ENCODE data around the gene KY.

The KY gene

DNA sequence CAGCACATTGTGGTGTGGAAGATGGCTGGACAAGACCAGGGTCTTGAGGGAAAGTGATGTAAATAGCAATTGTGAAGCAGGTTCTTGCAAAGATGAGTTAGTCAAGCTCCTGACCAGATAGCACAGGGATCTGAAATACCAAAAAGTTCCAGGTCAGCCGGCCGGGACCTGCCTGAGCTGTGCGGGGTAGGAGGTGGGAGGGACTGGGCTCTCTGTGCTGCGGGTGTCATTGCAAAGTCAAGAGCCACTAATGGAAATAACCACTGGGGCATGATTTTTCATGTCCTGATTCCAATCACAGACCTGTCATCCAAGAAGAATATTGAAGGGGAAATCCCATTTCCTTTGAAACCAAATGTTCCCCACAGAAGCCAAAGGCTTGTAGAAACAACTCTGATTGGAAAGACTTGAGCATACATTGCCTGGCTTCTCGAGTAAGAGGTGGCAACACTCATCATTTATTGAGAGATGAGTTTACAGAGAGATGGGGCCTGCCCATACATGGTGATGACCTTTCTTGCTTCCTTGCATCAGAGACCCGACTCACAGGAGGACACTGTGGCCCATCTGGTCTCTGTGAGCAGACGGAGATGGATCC is 44.2 kb upstream of the KY start:
- Histone ChIP-seq H3K4me1 (peaks cover 0 to 9% (median 0%) of the 10 kb centered on the region in 4 donors), H3K36me3 (no peaks in the 10 kb centered on the region), H3K9me3 (no peaks in the 10 kb centered on the region), H3K4me3 (no peak overlapping the region), H3K27me3 (no peaks in the 10 kb centered on the region), H3K27ac (no peak overlapping the region)
- intact Hi-C loops (cut with DNase I; ENCODE audit: low total_unique reads): no loop called here
- DNase-seq: no peak
- TF ChIP-seq, protein P1, sequence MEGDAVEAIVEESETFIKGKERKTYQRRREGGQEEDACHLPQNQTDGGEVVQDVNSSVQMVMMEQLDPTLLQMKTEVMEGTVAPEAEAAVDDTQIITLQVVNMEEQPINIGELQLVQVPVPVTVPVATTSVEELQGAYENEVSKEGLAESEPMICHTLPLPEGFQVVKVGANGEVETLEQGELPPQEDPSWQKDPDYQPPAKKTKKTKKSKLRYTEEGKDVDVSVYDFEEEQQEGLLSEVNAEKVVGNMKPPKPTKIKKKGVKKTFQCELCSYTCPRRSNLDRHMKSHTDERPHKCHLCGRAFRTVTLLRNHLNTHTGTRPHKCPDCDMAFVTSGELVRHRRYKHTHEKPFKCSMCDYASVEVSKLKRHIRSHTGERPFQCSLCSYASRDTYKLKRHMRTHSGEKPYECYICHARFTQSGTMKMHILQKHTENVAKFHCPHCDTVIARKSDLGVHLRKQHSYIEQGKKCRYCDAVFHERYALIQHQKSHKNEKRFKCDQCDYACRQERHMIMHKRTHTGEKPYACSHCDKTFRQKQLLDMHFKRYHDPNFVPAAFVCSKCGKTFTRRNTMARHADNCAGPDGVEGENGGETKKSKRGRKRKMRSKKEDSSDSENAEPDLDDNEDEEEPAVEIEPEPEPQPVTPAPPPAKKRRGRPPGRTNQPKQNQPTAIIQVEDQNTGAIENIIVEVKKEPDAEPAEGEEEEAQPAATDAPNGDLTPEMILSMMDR (IDR thresholded peaks at IDR 0.05): no peak

DNA sequence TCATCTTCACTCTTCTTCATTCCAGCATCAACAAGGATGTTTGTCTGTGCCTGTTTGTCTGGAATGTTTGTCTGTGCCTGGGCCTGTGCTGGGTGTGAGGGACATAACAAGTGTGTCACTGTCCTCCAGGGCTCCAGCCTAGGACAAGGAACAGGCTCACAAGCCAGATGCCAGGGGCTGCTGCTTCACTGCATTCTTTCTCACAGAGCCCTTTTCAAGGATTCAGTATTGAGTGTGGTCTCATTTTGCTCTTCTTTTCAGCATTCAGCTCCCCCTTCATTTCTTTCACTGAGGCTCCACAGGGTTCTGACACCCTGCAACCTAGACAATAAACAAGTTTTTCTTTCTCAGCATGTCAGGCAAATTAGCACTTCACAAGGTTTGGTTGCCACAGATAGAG is 43.6 kb upstream of the KY start:
- intact Hi-C loops (cut with DNase I; ENCODE audit: low total_unique reads): no loop called here
- Histone ChIP-seq H3K4me1 (peaks cover 0 to 9% (median 0%) of the 10 kb centered on the region in 4 donors), H3K27ac (no peak overlapping the region), H3K27me3 (no peaks in the 10 kb centered on the region), H3K9me3 (no peaks in the 10 kb centered on the region), H3K36me3 (no peaks in the 10 kb centered on the region), H3K4me3 (no peak overlapping the region)
- no peak for DNase-seq
- TF ChIP-seq, protein P1 (IDR thresholded peaks at IDR 0.05): no peak

DNA sequence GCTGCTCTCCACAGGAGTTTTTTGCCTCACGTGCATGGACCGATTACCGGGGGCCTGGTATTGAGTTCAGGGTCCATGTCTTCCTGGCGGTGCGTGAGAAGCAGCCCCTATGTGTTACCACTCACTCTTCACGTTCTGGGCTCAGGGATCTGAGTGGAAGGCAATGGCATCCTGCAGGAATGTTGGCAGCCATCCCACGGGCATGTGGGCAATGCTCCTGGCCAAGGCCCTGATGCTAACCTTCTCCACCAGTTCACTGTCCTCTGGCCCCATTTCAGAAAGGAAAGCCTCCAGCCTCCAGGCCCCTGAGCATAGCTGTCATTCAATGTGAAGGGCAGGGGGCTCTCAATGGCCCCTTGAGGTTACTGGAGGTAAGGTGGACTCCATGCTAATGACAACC is 43.0 kb upstream of the KY start:
- no peak overlapping the region for H3K27ac ChIP-seq
- H3K27me3 ChIP-seq: no peaks in the 10 kb centered on the region
- intact Hi-C loops (cut with DNase I; ENCODE audit: low total_unique reads): no loop called here
- H3K9me3 ChIP-seq: no peaks in the 10 kb centered on the region
- H3K36me3 ChIP-seq: no peaks in the 10 kb centered on the region
- H3K4me3 ChIP-seq: no peak overlapping the region
- H3K4me1 ChIP-seq: peaks cover 0 to 9% (median 0%) of the 10 kb centered on the region in 4 donors
- TF ChIP-seq, protein P1 (IDR thresholded peaks at IDR 0.05): no peak
- DNase-seq: no peak

DNA sequence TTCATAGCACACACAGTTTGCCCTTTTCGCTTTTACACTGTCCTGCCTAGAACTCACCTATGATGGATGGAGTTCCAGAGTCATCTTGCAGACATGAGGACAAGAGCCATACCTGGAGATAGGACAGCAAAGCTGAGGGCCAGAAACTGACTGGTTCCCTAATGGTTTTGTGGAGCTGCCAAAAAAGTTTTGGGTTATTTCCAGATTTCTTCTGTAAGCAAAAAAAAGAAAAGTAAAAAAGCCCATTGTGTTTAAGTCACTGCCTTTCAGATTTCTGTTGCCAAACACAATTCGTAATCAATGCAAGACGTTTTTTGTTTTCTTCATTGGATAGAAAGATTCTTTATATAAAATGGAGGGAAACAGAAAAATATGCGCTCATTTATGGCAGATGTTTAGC is 42.4 kb upstream of the KY start:
- H3K36me3 ChIP-seq: no peaks in the 10 kb centered on the region
- H3K4me3 ChIP-seq: no peak overlapping the region
- DNase-seq: no peak
- H3K9me3 ChIP-seq: no peaks in the 10 kb centered on the region
- H3K4me1 ChIP-seq: peaks cover 0 to 6% (median 0%) of the 10 kb centered on the region in 4 donors
- intact Hi-C loops (cut with DNase I; ENCODE audit: low total_unique reads): no loop called here
- H3K27me3 ChIP-seq: no peaks in the 10 kb centered on the region
- TF ChIP-seq, protein P1 (IDR thresholded peaks at IDR 0.05): no peak
- no peak overlapping the region for H3K27ac ChIP-seq

DNA sequence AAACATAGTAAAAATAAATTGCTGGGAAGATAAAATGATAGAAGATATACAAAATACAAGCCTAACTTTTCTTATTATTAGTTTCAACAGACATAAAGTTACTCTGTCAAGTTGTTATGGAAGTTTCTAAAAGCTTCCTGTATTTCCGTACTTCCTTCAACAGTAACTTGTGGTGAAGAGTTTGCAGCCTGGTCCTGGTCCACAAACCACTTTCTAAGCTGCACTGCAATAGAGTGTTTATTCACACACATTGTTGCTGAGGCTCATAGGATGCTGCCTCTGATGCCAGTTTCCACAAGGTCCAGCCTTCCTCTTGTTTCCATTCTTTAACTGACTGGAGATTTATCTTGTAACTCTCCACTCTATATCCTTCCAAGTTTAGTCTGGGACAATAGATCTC is 39.4 kb upstream of the KY start:
- DNase-seq: no peak
- intact Hi-C loops (cut with DNase I; ENCODE audit: low total_unique reads): no loop called here
- TF ChIP-seq, protein P1 (IDR thresholded peaks at IDR 0.05): no peak
- H3K4me1 ChIP-seq: peaks cover 0 to 6% (median 0%) of the 10 kb centered on the region in 4 donors
- no peak overlapping the region for H3K4me3 ChIP-seq
- no peaks in the 10 kb centered on the region for H3K36me3 ChIP-seq
- no peaks in the 10 kb centered on the region for H3K27me3 ChIP-seq
- no peaks in the 10 kb centered on the region for H3K9me3 ChIP-seq
- no peak overlapping the region for H3K27ac ChIP-seq

DNA sequence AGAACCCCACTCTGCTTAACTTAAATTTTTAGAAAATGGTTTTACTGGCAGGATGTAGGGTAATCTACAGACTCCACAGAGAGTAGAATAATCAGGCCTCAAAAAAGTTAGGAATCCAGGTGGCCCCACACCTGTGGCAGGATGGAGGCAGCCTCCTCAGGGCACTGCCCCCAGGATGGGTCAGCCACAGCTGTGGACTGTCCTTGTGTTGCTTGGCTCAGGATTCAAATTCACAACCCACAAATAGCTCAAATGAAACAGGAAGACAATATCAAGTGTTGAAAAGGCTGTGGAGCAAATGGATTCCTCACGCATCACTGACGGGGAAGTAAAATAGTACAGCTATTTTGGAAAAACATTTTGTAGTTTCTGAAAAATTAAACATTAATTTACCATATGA is 36.8 kb upstream of the KY start:
- no peaks in the 10 kb centered on the region for H3K4me1 ChIP-seq
- no peaks in the 10 kb centered on the region for H3K9me3 ChIP-seq
- H3K36me3 ChIP-seq: no peaks in the 10 kb centered on the region
- no peak overlapping the region for H3K4me3 ChIP-seq
- no peak overlapping the region for H3K27ac ChIP-seq
- TF ChIP-seq, protein P1 (IDR thresholded peaks at IDR 0.05): no peak
- H3K27me3 ChIP-seq: no peaks in the 10 kb centered on the region
- intact Hi-C loops (cut with DNase I; ENCODE audit: low total_unique reads): no loop called here
- DNase-seq: no peak

Data from tibial artery (tissue), 4 donors.